Astrocyte of the hippocampus (primary cell): Measurements from ENCODE around the gene TBL1X.

Source experiments
- DNase-seq: peaks from one replicate; pipeline ENCODE4 v3.0.0; 2011; ENCODE audit warnings: low read depth, low spot score

The TBL1X gene

GRCh38 chrX:9627922-9628321 is 163.1 kb downstream of the TBL1X start:
- no peak for DNase-seq

DNA sequence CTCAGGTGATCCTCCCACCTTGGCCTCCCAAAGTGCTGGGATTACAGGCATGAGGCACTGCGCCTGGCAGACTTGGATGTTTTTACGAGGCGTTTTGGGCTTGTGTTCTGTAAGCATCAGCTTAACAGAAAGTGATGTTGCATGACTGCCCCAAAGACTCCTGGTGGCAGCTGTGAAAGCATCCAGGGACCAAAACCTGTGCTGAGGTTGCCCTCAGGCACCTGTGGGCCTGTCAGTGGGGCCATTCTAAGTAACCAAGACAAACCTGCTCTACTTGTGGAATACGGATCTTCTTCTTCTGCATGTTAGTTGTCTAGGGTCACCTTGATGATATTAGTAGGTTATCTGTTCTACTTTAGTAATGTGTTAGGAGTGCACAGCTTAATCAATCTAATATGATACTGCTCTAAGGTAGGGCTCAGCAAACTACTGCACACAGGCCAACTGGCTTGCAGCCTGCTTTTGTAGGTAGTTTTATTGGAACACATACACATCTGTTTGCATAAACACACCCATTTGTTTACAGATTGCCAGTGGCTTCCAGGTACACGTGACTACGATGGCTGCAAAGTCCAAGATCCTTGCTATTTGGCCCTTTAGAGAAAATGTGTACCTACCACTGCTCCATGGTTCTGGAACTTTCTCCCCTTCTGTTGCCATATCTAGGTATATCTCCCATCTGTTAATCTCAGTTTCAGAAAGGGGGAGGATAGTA is 164.1 kb downstream of the TBL1X start:
- no peak for DNase-seq

GRCh38 chrX:9634551-9634950 is 169.7 kb downstream of the TBL1X start:
- no peak for DNase-seq

DNA sequence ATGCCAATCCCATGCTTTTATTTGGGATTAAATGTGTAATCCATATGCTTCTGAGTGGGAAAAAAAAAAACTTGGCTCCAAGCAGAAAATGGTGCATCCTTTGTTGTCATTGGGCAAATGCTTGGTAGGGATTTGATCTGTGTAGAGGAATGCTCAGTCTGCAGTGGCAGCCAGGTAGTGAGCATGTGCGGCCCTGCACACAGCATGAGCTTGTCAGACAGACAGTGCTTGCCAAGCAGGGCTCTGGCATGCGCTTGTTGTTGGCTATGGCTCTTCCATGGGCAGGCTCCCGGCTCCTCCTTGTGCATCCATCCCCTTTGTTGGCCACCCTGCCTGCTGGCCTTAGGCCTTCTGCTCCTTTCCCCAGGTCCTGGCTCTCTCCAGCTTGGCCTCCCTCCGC is 170.5 kb downstream of the TBL1X start:
- no peak for DNase-seq

DNA sequence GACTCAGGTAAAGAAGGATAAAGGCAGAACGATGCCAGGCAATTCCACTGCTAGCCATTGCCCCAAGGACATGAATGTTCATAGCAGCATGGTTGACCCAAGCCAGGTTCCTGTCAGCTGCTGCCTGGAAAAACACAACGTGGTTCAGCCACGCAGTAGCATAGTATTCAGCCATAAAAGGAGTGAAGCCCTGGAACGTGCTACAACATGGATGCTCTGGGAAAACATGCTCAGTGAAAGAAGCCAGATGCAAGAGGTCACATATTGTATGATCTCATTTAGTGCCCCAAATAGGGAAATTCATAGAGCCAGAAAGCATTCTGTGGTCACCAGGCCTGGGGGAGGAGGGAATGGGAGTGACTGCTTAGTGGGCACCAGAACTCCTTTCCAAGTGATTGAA is 170.9 kb downstream of the TBL1X start:
- no peak for DNase-seq

GRCh38 chrX:9638871-9639270 is 174.0 kb downstream of the TBL1X start:
- no peak for DNase-seq

- DNase-seq, result no peak
Observed at GRCh38 chrX:9642270-9642995, 177.6 kb downstream of the TBL1X start.

DNA sequence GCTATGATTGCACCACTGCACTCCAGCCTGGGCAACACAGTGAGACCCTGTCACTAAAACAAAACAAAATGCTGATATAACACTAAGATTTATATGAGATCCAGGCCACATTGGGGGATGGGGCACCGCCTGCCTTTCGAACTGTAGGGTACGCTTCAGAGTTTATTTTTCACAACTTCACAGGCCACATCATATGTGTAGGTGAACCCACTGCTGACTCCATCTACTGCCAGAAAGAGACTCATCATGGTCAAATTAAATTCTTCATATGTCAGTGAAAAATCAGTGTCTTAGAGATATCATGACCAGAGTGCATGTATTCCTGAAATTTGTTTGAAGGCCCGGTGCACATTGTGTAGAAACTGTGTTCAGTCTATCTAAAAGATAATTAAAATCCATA is 178.9 kb downstream of the TBL1X start:
- DNase-seq, result no peak

DNA sequence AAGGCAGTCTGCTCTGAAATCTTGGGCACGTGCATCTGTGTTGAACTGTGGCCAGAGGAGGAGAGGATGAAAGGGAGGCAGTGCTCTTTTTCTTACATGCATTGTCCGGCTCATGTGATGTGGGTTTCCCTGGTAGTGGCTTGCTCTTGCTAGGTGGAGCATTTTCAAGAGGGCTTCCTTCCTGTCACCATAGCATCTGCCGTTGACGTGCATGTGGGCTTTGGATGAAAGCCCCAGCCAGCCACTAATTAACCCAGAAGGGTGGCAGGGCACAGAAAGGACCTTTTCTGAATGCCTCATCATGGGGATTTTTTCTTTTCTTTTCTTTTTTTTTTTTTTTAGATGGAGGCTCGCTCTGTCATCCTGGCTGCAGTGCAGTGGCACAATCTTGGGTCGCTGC is 179.5 kb downstream of the TBL1X start:
- DNase-seq, result peak; percentile 29

DNA sequence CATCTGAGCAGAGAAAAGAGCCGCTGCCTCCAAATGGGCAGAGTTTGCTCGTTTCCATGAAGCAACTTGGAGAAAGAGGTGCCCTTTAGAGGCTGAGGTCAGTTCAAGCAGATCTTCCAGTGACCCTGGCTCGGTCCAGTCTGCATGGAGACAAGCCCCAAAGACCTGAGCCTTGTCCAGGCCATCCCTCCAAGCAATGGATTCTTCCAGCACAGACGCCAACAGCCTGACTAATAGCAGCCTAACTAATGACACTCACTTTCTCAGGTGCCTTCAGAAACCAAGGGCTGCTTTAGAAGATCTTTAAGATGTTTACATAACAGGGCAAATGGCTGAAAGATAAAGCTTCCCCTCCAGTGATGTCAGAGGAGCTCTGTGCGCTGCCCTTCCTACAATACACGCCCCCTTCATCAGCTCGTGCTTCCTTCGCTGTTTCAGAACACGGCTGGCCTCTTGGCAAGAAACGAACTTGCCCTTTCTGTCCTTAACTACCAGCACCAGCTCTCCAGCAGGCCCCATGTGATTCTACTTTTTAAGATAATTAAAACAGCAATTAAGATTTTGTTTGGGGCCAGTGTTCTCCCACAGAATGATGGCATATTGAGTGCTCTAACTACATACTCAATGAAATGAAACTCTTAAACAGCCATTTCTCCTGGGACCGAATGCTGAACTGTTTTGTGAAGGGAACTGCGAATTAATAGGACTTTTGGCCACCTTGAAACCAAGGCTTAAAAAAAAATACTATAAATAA is 181.8 kb downstream of the TBL1X start:
- DNase-seq, result peak; percentile 41

GRCh38 chrX:9647431-9647830 is 182.6 kb downstream of the TBL1X start:
- DNase-seq, result peak; percentile 29

GRCh38 chrX:9650091-9650490 is 185.2 kb downstream of the TBL1X start:
- no peak for DNase-seq

- DNase-seq, result no peak
Observed at GRCh38 chrX:9651737-9652136, 186.9 kb downstream of the TBL1X start.

- DNase-seq, result no peak
Observed at GRCh38 chrX:9654929-9655328, 190.1 kb downstream of the TBL1X start.

DNA sequence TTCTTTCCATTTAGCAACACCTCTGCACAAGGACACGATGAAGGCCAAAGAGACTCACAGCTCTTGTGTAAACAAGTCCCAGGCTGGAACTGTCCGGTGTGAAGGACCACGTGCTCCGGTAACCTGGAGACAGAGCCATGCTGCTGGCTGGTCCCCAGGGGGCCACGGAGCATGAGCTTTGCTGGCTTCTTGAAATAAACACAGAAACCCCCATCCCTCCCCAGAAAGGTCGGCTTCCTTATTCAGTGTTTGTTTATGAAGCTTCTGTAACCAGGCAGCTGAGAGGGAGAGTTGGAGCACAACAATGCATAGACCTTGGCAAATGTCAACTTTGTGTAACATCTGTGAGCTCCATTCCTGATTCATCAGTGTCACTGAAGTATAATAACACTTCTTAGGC is 191.4 kb downstream of the TBL1X start:
- no peak for DNase-seq

GRCh38 chrX:9656871-9657270 is 192.0 kb downstream of the TBL1X start:
- DNase-seq, result no peak

DNA sequence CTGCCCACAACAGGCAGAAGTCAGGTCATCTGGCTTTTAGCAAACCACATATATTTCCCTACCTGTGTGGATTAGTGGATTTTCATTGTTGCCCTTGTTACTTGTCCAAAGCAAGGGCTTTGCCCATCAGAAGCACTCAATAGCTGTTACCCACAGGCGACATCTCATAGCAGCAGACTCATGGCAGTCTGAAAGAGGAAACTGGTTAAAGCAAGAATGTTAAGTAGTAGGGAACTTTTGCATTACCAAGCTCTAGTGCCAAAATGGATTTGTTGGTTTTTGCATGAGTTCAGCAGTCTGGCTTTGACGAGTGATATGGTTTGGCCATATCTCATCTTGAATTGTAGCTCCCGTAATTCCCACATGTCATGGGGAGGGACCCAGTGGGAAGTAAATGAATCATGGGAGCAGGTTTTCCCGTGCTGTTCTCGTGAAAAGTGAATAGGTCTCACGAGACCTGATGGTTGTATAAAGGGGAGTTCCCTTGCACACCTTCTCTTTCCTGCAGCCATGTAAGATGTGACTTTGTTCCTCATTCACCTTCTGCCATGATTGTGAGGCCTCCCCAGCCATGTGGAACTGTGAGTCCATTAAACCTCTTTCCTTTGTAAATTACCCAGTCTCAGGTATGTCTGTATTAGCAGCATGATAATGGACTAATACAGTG is 192.9 kb downstream of the TBL1X start:
- DNase-seq, result no peak

GRCh38 chrX:9658409-9658808 is 193.6 kb downstream of the TBL1X start:
- no peak for DNase-seq

GRCh38 chrX:9659571-9660195 is 194.8 kb downstream of the TBL1X start:
- no peak for DNase-seq

- no peak for DNase-seq
Observed at GRCh38 chrX:9662148-9662547, 197.3 kb downstream of the TBL1X start.

DNA sequence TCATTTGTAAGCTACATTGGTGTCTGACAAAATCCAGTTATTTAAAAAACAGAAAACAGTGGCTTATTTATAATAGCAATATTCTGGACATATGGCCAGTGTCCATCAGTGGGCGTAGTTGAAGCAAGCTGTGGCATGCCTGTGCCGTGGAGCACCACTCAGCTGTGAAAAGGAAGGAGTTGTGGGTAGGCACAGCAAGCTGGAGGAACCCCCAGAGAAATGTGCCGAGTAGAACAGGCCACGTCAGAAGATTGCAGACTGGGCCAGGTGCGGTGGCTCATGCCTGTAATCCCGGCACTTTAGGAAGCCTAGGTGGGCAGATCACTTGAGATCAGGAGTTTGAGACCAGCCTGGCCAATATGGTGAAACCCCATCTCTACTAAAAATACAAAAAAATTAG is 198.4 kb downstream of the TBL1X start:
- no peak for DNase-seq

- no peak for DNase-seq
Observed at GRCh38 chrX:9664224-9664623, 199.4 kb downstream of the TBL1X start.
